RCC 7860 (cell line): ENCODE results near the gene PRSS53.

Experiments used
- DNase-seq: peaks from one replicate; pipeline ENCODE4 v3.0.0-alpha.2; 2015; ENCODE audit warnings: low spot score
- FAIRE-seq: peaks from 2 replicates; lab custom pipeline; 2012; peaks lifted over from hg19 to GRCh38; lab: Jason Lieb, UNC

The PRSS53 gene

GRCh38 chr16:31080035-31080629, 8.6 kb downstream of the PRSS53 start:
- no peak for FAIRE-seq
- no peak for DNase-seq

- FAIRE-seq (no peak), DNase-seq (no peak)
Measured at GRCh38 chr16:31079342-31079944, 9.3 kb downstream of the PRSS53 start.

GRCh38 chr16:31078597-31079341, 10.0 kb downstream of the PRSS53 start:
- no peak for DNase-seq
- FAIRE-seq: no peak

GRCh38 chr16:31077592-31078396, 10.9 kb downstream of the PRSS53 start:
- no peak for DNase-seq
- no peak for FAIRE-seq

GRCh38 chr16:31077024-31077423, 11.7 kb downstream of the PRSS53 start:
- DNase-seq (no peak), FAIRE-seq (no peak)

- DNase-seq: no peak
- FAIRE-seq: no peak
Measured at GRCh38 chr16:31076319-31076718, 12.4 kb downstream of the PRSS53 start.

GRCh38 chr16:31074814-31075183, 13.9 kb downstream of the PRSS53 start:
- FAIRE-seq: no peak
- DNase-seq: no peak

GRCh38 chr16:31073970-31074813, 14.6 kb downstream of the PRSS53 start, which contains the start of the genes ZNF646 and ZNF668:
Gene ZNF646 (plus strand): TSS chr16:31074422. CDS start chr16:31076325, 1,903 bp downstream.
Gene ZNF668 (minus strand): TSS chr16:31074240. CDS start chr16:31064459, 9,781 bp downstream.
- DNase-seq: peak; percentile 97
- peak; percentile 88 for FAIRE-seq

GRCh38 chr16:31073142-31073969, 15.4 kb downstream of the PRSS53 start:
- FAIRE-seq (no peak), DNase-seq (peak; percentile 64)

- no peak for FAIRE-seq
- peak; percentile 36 for DNase-seq
Measured at GRCh38 chr16:31072540-31073141, 16.1 kb downstream of the PRSS53 start.

- no peak for FAIRE-seq
- no peak for DNase-seq
Measured at GRCh38 chr16:31071861-31072260, 16.9 kb downstream of the PRSS53 start.

GRCh38 chr16:31067342-31067741, 21.4 kb downstream of the PRSS53 start:
- no peak for FAIRE-seq
- no peak for DNase-seq

GRCh38 chr16:31064882-31065461, 23.8 kb downstream of the PRSS53 start:
- FAIRE-seq (no peak), DNase-seq (peak; percentile 54)

GRCh38 chr16:31063843-31064611, 24.7 kb downstream of the PRSS53 start:
- FAIRE-seq: no peak
- no peak for DNase-seq

GRCh38 chr16:31063495-31063842, 25.3 kb downstream of the PRSS53 start:
- FAIRE-seq: no peak

GRCh38 chr16:31061813-31062440, 26.8 kb downstream of the PRSS53 start:
- FAIRE-seq: no peak
- DNase-seq: no peak

More at GRCh38 chr16:31063495-31063842, 25.3 kb downstream of the PRSS53 start:
- no peak for DNase-seq

- FAIRE-seq (no peak), DNase-seq (no peak)
Measured at GRCh38 chr16:31061126-31061812, 27.5 kb downstream of the PRSS53 start.
